Stimulated activated CD8-positive, alpha-beta memory T cell treated with anti-CD3 and anti-CD28 coated beads, Interleukin-4, amount 100 ng/mL, for 24 hours (primary cell): ENCODE data around the gene BPIFB6.
"Not testable (repeated sequence)": the region's sequence is repeated elsewhere in the genome, so short reads cannot be mapped to it uniquely, and the experiment has no call there.

ENCODE experiments used
- DNase-seq: peaks from one replicate; pipeline ENCODE4 v3.0.0-alpha.2; 2020; ENCODE audit warnings: low read depth

BPIFB6 gene

GRCh38 chr20:33030569-33030968 lies 879 bp upstream of the BPIFB6 start:
- DNase-seq, result no peak

GRCh38 chr20:33032555-33032954 lies 1.1 kb downstream of the BPIFB6 start:
- no peak for DNase-seq

- DNase-seq, result no peak
These were observed 1.9 kb downstream of the BPIFB6 start for GRCh38 chr20:33033381-33033780.

- no peak for DNase-seq
These were observed 2.7 kb downstream of the BPIFB6 start for GRCh38 chr20:33034115-33034514.

GRCh38 chr20:33034901-33035492 lies 3.5 kb downstream of the BPIFB6 start:
- no peak for DNase-seq

- DNase-seq, result no peak
These were observed 6.0 kb downstream of the BPIFB6 start for GRCh38 chr20:33037456-33037855.

GRCh38 chr20:33038243-33038642 lies 6.8 kb downstream of the BPIFB6 start:
- DNase-seq, result no peak

GRCh38 chr20:33042430-33042829 lies 11.0 kb downstream of the BPIFB6 start:
- no peak for DNase-seq

- DNase-seq, result no peak
These were observed 11.7 kb downstream of the BPIFB6 start for GRCh38 chr20:33042983-33043730.

- no peak for DNase-seq
These were observed 12.3 kb downstream of the BPIFB6 start for GRCh38 chr20:33043731-33044181.

- not testable (repeated sequence) for DNase-seq
These were observed 13.8 kb downstream of the BPIFB6 start for GRCh38 chr20:33045129-33045721.

GRCh38 chr20:33046412-33046811 lies 15.0 kb downstream of the BPIFB6 start:
- DNase-seq, result no peak

GRCh38 chr20:33051333-33051732 lies 19.9 kb downstream of the BPIFB6 start:
- DNase-seq, result no peak

- DNase-seq, result no peak
These were observed 22.1 kb downstream of the BPIFB6 start, which contains the start of gene BPIFB3 for GRCh38 chr20:33053291-33054106. BPIFB3 (plus strand) TSS chr20:33053903; CDS start chr20:33055436, 1,533 bp downstream.

GRCh38 chr20:33054381-33054780 lies 22.9 kb downstream of the BPIFB6 start:
- DNase-seq, result no peak

GRCh38 chr20:33054791-33055190 lies 23.3 kb downstream of the BPIFB6 start:
- DNase-seq, result no peak

- no peak for DNase-seq
These were observed 27.7 kb downstream of the BPIFB6 start for GRCh38 chr20:33059136-33059535.

- DNase-seq, result no peak
These were observed 28.4 kb downstream of the BPIFB6 start for GRCh38 chr20:33059741-33060390.

- DNase-seq, result no peak
These were observed 30.2 kb downstream of the BPIFB6 start for GRCh38 chr20:33061658-33062028.

GRCh38 chr20:33062105-33062824 lies 30.8 kb downstream of the BPIFB6 start:
- no peak for DNase-seq

- no peak for DNase-seq
These were observed 31.3 kb downstream of the BPIFB6 start for GRCh38 chr20:33062825-33063149.
